Endothelial cell of umbilical vein (primary cell): ENCODE data around the gene PYROXD2. TPM values are rescaled to one million over a fixed set of nuclear protein-coding genes. Genes with fewer than 3 reads are reported as not detected.

Source experiments
- BruUV-seq: library from RNA; stranded (reverse); fragments of 400-500 nt; replicated peaks from 2 replicates; lab custom pipeline; 2021; lab: Mats Ljungman, UMichigan
- CTCF ChIA-PET: fragments of 300-600, 350-600 bp; sonication (Branson Sonifier 250); formaldehyde crosslinking; loops from one replicate; lab custom pipeline; 2021; ENCODE audit warnings: antibody characterized with exemption, inconsistent platforms; lab: Charles Lee
- POLR2A ChIA-PET: fragments of 300-600, 350-600 bp; sonication (Branson Sonifier 250); formaldehyde crosslinking; loops from one replicate; lab custom pipeline; 2021; ENCODE audit warnings: antibody characterized with exemption, inconsistent platforms; lab: Charles Lee
- DNase-seq: peaks from one replicate; pipeline ENCODE4 v3.0.0-alpha.2; 2011; ENCODE audit warnings: low read depth, low spot score
- FAIRE-seq: peaks from 2 replicates; lab custom pipeline; 2011; peaks lifted over from hg19 to GRCh38; lab: Jason Lieb, UNC
- H2AFZ ChIP-seq: 2 replicates; pipeline ENCODE4 v1.6.0; 2012; ENCODE audit warnings: low read depth, low read length, control low read depth, inconsistent platforms
- H3K27ac ChIP-seq: 2 replicates; pipeline ENCODE4 v1.5.1; 2011; ENCODE audit warnings: low read depth, mild to moderate bottlenecking, control low read depth, low read length, moderate library complexity; ENCODE audit not compliant: insufficient read depth
- H3K27me3 ChIP-seq, 2 experiments: 2 replicates each; pipeline versions ENCODE4 v1.6.0 to v1.6.1; 2011; ENCODE audit warnings: low read length in 2 of 2, mixed read lengths in 1 of 2; ENCODE audit not compliant: control insufficient read depth in 2 of 2, insufficient read depth in 2 of 2
- H3K36me3 ChIP-seq, 2 experiments: 2 replicates in 1 of 2; 3 replicates in 1 of 2; pipeline ENCODE4 v1.5.1; 2011; ENCODE audit warnings: low read length in 2 of 2, mild to moderate bottlenecking in 1 of 2, moderate library complexity in 1 of 2; ENCODE audit not compliant: control insufficient read depth in 2 of 2, insufficient read depth in 2 of 2; ENCODE audit errors: extremely low read depth in 1 of 2
- H3K4me1 ChIP-seq: 3 replicates; pipeline ENCODE4 v1.5.1; 2011; ENCODE audit warnings: mild to moderate bottlenecking, low read length; ENCODE audit not compliant: control insufficient read depth, insufficient read depth; ENCODE audit errors: extremely low read depth
- H3K4me2 ChIP-seq: 2 replicates; pipeline ENCODE4 v1.6.1; 2011; ENCODE audit warnings: low read length, control low read depth, mixed read lengths; ENCODE audit not compliant: insufficient read depth
- H3K4me3 ChIP-seq, 3 experiments: fragments of 200-600 bp in 1 of 3; sonication (generic), shearing (Covaris generic) in 1 of 3; replicated peaks in 1 of 3; 2 replicates each; pipeline ENCODE4 v1.5.1; 2011 to 2016; ENCODE audit warnings: control low read depth in 3 of 3, low read length in 3 of 3, mild to moderate bottlenecking in 2 of 3, inconsistent platforms in 1 of 3, low read depth in 1 of 3, moderate library complexity in 1 of 3; ENCODE audit not compliant: insufficient read depth in 1 of 3
- H3K79me2 ChIP-seq: 2 replicates; pipeline ENCODE4 v1.6.0; 2012; ENCODE audit warnings: low read length, inconsistent platforms; ENCODE audit not compliant: control insufficient read depth, insufficient read depth
- H3K9ac ChIP-seq: replicated peaks from 2 replicates; pipeline ENCODE3; 2011; ENCODE audit warnings: low read length, control low read depth; ENCODE audit not compliant: insufficient read depth; ENCODE audit errors: extremely low read depth
- H3K9me1 ChIP-seq: replicated peaks from 3 replicates; pipeline ENCODE4 v1.6.0; 2011; ENCODE audit warnings: mild to moderate bottlenecking, low read length; ENCODE audit not compliant: control insufficient read depth, insufficient read depth; ENCODE audit errors: extremely low read depth
- H3K9me3 ChIP-seq: replicated peaks from 2 replicates; pipeline ENCODE4 v1.5.1; 2012; ENCODE audit warnings: low read length, inconsistent platforms; ENCODE audit not compliant: control insufficient read depth, insufficient read depth
- H4K20me1 ChIP-seq: replicated peaks from 2 replicates; pipeline ENCODE3; 2011; ENCODE audit warnings: mild to moderate bottlenecking, low read length; ENCODE audit not compliant: control insufficient read depth, insufficient read depth; ENCODE audit errors: extremely low read depth
- EZH2 ChIP-seq: IDR thresholded peaks from 2 replicates; pipeline ENCODE4 v1.6.1; 2012; ENCODE audit warnings: borderline replicate concordance, low read depth, mild to moderate bottlenecking, moderate library complexity, low read length, inconsistent platforms; ENCODE audit not compliant: severe bottlenecking
- FOS ChIP-seq: IDR thresholded peaks from 2 replicates; pipeline ENCODE4 v1.6.1; 2011; ENCODE audit warnings: mild to moderate bottlenecking, low read length, moderate library complexity, borderline replicate concordance; ENCODE audit not compliant: insufficient read depth
- GATA2 ChIP-seq: IDR thresholded peaks from 2 replicates; pipeline ENCODE4 v1.7.0; 2011; ENCODE audit warnings: low read depth, mild to moderate bottlenecking, moderate library complexity, mixed read lengths, low read length; ENCODE audit not compliant: insufficient read length, insufficient read depth
- JUN ChIP-seq: IDR thresholded peaks from 2 replicates; pipeline ENCODE4 v1.6.1; 2011; ENCODE audit warnings: borderline replicate concordance, low read depth; ENCODE audit not compliant: insufficient read length, insufficient read depth
- MYC ChIP-seq: IDR thresholded peaks from one replicate; pipeline ENCODE4 v1.6.1; 2011; ENCODE audit warnings: mild to moderate bottlenecking, low read depth, low read length
- POLR2A ChIP-seq: IDR thresholded peaks from 2 replicates; pipeline ENCODE4 v1.6.1; 2012; ENCODE audit warnings: low read depth, mild to moderate bottlenecking, control low read depth, low read length
- POLR2AphosphoS5 ChIP-seq: IDR thresholded peaks from 2 replicates; pipeline ENCODE4 v1.6.1; 2012; ENCODE audit warnings: low read depth, mild to moderate bottlenecking, control low read depth, low read length, moderate library complexity; ENCODE audit not compliant: insufficient read depth
- dilution Hi-C: fragments of 300-500 bp; cut with MboI; formaldehyde crosslinking; loops from one replicate; pipeline ENCODE4 v1.15.0; 2019; ENCODE audit warnings: low sequenced_read_pairs; ENCODE audit not compliant: extremely low pct_ligation_motif_present
- intact Hi-C: fragments of 100-400 bp; cut with micrococcal nuclease; formaldehyde crosslinking; loops from one replicate; pipeline ENCODE4 v1.10.0; 2022
- polyA plus RNA-seq, 4 experiments: library from polyadenylated mRNA; depleted of rRNA in 3 of 4; stranded (reverse) in 3 of 4; unstranded in 1 of 4; fragments of >200 nt; gene quantifications; 2 replicates each; pipeline versions ENCODE4 v1.2.1 to v1.2.3, GENCODE V29; 2011 to 2012; ENCODE audit warnings: missing spikeins in 1 of 4
- total RNA-seq: library from RNA; stranded (reverse); gene quantifications from 2 replicates; pipeline ENCODE4 v1.2.3, GENCODE V29; 2021
- TF ChIP-seq, protein P1 (sequence below), 2 donors: IDR thresholded peaks; 1 replicate in 1 of 2; 2 replicates in 1 of 2; pipeline ENCODE4 v1.5.1; 2011; ENCODE audit warnings: low read length in 2 of 2, mild to moderate bottlenecking in 2 of 2, moderate library complexity in 2 of 2, control low read depth in 1 of 2, inconsistent platforms in 1 of 2, low read depth in 1 of 2; ENCODE audit not compliant: insufficient read depth in 1 of 2; ENCODE audit errors: extremely low read depth in 1 of 2
- TF ChIP-seq, protein P2 (sequence below): IDR thresholded peaks from 2 replicates; pipeline ENCODE4 v1.6.1; 2011; ENCODE audit not compliant: insufficient read depth, insufficient read length

PYROXD2 gene
- total and polyA plus RNA-seq, 2 donors (not counting 3 experiments of a cell fraction or from before 2014, with no cell fraction given), result 7.0 to 13.7 TPM

DNA sequence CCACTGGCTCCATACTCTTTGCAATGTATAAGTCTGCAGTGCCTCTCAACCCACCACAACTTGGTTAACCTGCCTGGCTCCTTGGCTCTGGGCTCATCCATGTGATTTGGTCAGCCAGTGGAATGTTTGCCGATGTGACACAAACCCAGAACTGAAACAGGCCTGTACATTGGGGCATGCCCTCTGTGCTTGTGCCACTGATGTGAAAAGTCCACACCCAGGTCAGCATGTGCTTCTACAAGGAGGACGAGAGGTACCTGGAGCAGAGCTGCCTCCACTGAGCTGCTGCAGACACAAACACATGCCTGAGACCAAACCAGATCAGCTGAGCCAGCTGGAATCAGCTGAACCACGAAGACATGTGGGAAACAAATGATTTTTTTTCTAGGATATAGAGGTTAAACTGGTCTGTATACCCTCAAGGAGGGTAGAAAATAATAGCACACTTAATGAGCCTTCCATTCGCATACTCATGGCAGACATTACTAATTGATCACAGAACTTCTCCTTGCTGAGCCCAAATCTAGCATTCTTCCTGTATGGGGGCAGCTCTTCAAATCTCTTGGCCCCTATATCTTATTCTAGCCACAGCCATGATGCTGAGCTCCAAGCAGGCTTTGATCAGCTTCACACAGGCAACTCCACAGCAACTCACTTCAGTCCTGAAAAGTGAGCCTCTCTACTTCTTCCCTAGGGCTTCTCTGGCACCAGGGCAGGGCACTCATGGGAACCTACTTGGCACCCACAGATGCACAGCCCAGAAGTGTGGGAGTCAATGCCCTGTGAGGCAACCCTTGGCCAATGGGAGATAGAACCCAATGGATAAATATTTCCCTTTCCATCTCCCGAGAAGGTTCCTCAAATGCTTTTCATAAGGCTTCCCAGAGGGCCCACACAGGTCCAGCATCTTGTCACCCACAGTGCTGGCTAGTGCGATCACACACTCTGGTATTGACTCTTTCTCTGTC is 18.6 kb downstream of the PYROXD2 start:
- POLR2A ChIA-PET, result no interaction called here
- dilution Hi-C loops, result no loop called here
- BruUV-seq, result no TSS peak
- Histone ChIP-seq H3K9ac (no peak overlapping the region), H2AFZ (no peak overlapping the region), H3K4me1 (no peaks in the 10 kb centered on the region), H3K79me2 (no peaks in the 10 kb centered on the region), H3K27ac (no peak overlapping the region), H4K20me1 (no peaks in the 10 kb centered on the region), H3K4me3 (no peak overlapping the region), H3K4me2 (no peak overlapping the region), H3K27me3 (no peaks in the 10 kb centered on the region), H3K9me3 (no peaks in the 10 kb centered on the region), H3K36me3 (no peaks in the 10 kb centered on the region), H3K9me1 (no peaks in the 10 kb centered on the region)
- DNase-seq (no peak), FAIRE-seq (no peak)
- CTCF ChIA-PET, result no interaction called here
- intact Hi-C loops, result no loop called here
- TF ChIP-seq POLR2AphosphoS5 (no peak), MYC (no peak)

DNA sequence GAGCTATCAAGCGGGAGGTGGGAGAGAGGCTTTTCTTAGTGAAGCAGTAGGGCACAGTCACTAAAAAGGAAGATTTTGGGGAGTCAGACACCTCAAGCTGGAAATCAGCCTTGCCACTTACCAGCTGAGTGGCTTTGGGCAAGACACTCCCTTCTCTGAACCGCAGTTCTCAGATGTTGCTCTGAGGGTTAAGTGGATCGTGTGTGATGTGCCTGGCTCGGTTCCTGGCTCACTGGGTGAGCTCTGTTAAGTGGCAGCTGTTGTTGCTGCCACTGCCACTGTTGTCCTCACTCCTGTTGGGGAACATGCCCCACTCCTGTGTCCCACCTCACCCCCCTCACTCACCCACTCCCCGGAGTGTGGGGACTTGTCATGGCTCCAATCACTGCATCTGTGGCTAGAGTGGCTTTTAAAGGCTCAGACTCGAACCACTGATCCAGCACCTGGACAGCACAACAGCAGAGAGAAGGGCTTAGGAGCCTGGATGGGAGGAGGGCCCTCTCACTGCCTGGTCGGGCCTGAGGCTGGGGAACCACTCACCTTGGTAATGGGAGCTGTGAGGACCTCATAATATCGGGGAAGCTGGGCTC is 20.0 kb downstream of the PYROXD2 start:
- no peak for DNase-seq
- Histone ChIP-seq H3K9me3 (no peaks in the 10 kb centered on the region), H3K9ac (no peak overlapping the region), H3K27me3 (no peaks in the 10 kb centered on the region), H4K20me1 (no peaks in the 10 kb centered on the region), H3K4me2 (no peak overlapping the region), H3K36me3 (no peaks in the 10 kb centered on the region), H3K4me1 (no peaks in the 10 kb centered on the region), H3K27ac (no peak overlapping the region), H3K79me2 (no peaks in the 10 kb centered on the region), H3K4me3 (no peak overlapping the region), H3K9me1 (no peaks in the 10 kb centered on the region), H2AFZ (no peak overlapping the region)
- CTCF ChIA-PET, result interaction anchor here (0.7 to 1.6 kb wide), 4 partner anchors 12 to 224 kb away, joined by 3 to 5 read pairs (median 3); no protein-coding TSS in a partner anchor
- dilution Hi-C loops, result no loop called here
- no peak for FAIRE-seq
- TF ChIP-seq GATA2 (no peak), POLR2AphosphoS5 (no peak), FOS (no peak), POLR2A (no peak), EZH2 (no peak), JUN (no peak), MYC (no peak)
- TF ChIP-seq, protein P1, sequence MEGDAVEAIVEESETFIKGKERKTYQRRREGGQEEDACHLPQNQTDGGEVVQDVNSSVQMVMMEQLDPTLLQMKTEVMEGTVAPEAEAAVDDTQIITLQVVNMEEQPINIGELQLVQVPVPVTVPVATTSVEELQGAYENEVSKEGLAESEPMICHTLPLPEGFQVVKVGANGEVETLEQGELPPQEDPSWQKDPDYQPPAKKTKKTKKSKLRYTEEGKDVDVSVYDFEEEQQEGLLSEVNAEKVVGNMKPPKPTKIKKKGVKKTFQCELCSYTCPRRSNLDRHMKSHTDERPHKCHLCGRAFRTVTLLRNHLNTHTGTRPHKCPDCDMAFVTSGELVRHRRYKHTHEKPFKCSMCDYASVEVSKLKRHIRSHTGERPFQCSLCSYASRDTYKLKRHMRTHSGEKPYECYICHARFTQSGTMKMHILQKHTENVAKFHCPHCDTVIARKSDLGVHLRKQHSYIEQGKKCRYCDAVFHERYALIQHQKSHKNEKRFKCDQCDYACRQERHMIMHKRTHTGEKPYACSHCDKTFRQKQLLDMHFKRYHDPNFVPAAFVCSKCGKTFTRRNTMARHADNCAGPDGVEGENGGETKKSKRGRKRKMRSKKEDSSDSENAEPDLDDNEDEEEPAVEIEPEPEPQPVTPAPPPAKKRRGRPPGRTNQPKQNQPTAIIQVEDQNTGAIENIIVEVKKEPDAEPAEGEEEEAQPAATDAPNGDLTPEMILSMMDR (IDR thresholded peaks at IDR 0.05; ENCODE audit: extremely low read depth in 1 of 2, insufficient read depth in 1 of 2, low read depth in 1 of 2, low read length in 2 of 2), result no peak
- TF ChIP-seq, protein P2, sequence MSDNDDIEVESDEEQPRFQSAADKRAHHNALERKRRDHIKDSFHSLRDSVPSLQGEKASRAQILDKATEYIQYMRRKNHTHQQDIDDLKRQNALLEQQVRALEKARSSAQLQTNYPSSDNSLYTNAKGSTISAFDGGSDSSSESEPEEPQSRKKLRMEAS, result no peak
- intact Hi-C loops, result no loop called here
- POLR2A ChIA-PET, result interaction anchor here (1.5 kb wide), 1 partner anchor 20 kb away, joined by 3 read pairs; the partner anchor contains the start of gene PYROXD2
- no TSS peak for BruUV-seq
